Measurements from ENCODE around the gene C3orf18. TPM values are rescaled to one million over a fixed set of nuclear protein-coding genes. Genes with fewer than 3 reads are reported as not detected.
A peak's percentile ranks its signal among the peaks of the same experiment; 100 is the strongest.

The C3orf18 gene
- total RNA-seq, 2 experiments from 2014 or later = 37.9 to 41.3 TPM

GRCh38 chr3:50562861-50563260 lies 4.7 kb downstream of the C3orf18 start:
- no peak for TF ChIP-seq CTCF (IDR thresholded peaks at IDR 0.05)
- intact Hi-C loops (cut with micrococcal nuclease) = no loop called here
- ATAC-seq (no peak), DNase-seq (no peak)
- H3K4me3 Mint-ChIP-seq = no peak overlapping the region
- H3K4me1 Mint-ChIP-seq (ENCODE audit: low read depth) = peaks cover 28% of the 10 kb centered on the region
- no peak overlapping the region for H3K27ac Mint-ChIP-seq
- ChIA-PET CTCF (interaction anchor here (0.6 to 1.8 kb wide), 3 partner anchors 13 to 127 kb away, joined by 3 to 8 read pairs (median 3); no protein-coding TSS in a partner anchor), POLR2A (no interaction called here)
- no peaks in the 10 kb centered on the region for H3K9me3 Mint-ChIP-seq
- peaks cover 19% of the 10 kb centered on the region for H3K36me3 Mint-ChIP-seq (ENCODE audit: low read depth)
- no peaks in the 10 kb centered on the region for H3K27me3 Mint-ChIP-seq

- Mint-ChIP-seq H3K27ac (no peak overlapping the region), H3K36me3 (ENCODE audit: low read depth) (peaks cover 8% of the 10 kb centered on the region), H3K9me3 (no peaks in the 10 kb centered on the region), H3K4me3 (no peak overlapping the region), H3K27me3 (no peaks in the 10 kb centered on the region), H3K4me1 (ENCODE audit: low read depth) (peaks cover 19% of the 10 kb centered on the region)
- ATAC-seq (no peak), DNase-seq (no peak)
- intact Hi-C loops (cut with micrococcal nuclease) = no loop called here
- no peak for TF ChIP-seq CTCF (IDR thresholded peaks at IDR 0.05)
- CTCF ChIA-PET = interaction anchor here (0.7 to 0.9 kb wide), 2 partner anchors 9 to 35 kb away, joined by 3 read pairs; no protein-coding TSS in a partner anchor
- POLR2A ChIA-PET = interaction anchor here (1.0 kb wide), 1 partner anchor 8 kb away, joined by 3 read pairs; the partner anchor contains the start of gene C3orf18
These were observed 7.8 kb downstream of the C3orf18 start for GRCh38 chr3:50559702-50560101.

GRCh38 chr3:50557915-50558314 lies 9.6 kb downstream of the C3orf18 start:
- Mint-ChIP-seq H3K4me1 (ENCODE audit: low read depth) (peaks cover 8% of the 10 kb centered on the region), H3K4me3 (no peak overlapping the region), H3K9me3 (no peaks in the 10 kb centered on the region), H3K27me3 (no peaks in the 10 kb centered on the region), H3K36me3 (ENCODE audit: low read depth) (peaks cover 3% of the 10 kb centered on the region), H3K27ac (no peak overlapping the region)
- POLR2A ChIA-PET = interaction anchor here (1.6 to 2.6 kb wide), 2 partner anchors 9 to 52 kb away, joined by 9 to 13 read pairs; partner anchors contain the start of gene C3orf18
- ATAC-seq (no peak), DNase-seq (no peak)
- CTCF ChIA-PET = interaction anchor here (1.6 to 8.9 kb wide), 2 partner anchors 16 to 124 kb away, joined by 3 to 36 read pairs; no protein-coding TSS in a partner anchor
- TF ChIP-seq CTCF (IDR thresholded peaks at IDR 0.05) = no peak
- intact Hi-C loops (cut with micrococcal nuclease) = no loop called here

GRCh38 chr3:50557106-50557505 lies 10.4 kb downstream of the C3orf18 start:
- H3K27ac Mint-ChIP-seq = no peak overlapping the region
- ChIA-PET POLR2A (interaction anchor here (0.6 to 2.6 kb wide), 5 partner anchors 10 to 125 kb away, joined by 3 to 13 read pairs (median 3); partner anchors contain the start of gene C3orf18), CTCF (interaction anchor here (8.9 kb wide), 1 partner anchor 15 kb away, joined by 36 read pairs; no protein-coding TSS in a partner anchor)
- H3K27me3 Mint-ChIP-seq = no peaks in the 10 kb centered on the region
- ATAC-seq (no peak), DNase-seq (no peak)
- TF ChIP-seq CTCF (IDR thresholded peaks at IDR 0.05) = no peak
- H3K36me3 Mint-ChIP-seq (ENCODE audit: low read depth) = peaks cover 3% of the 10 kb centered on the region
- intact Hi-C loops (cut with micrococcal nuclease) = no loop called here
- no peak overlapping the region for H3K4me3 Mint-ChIP-seq
- H3K9me3 Mint-ChIP-seq = no peaks in the 10 kb centered on the region
- peaks cover 5% of the 10 kb centered on the region for H3K4me1 Mint-ChIP-seq (ENCODE audit: low read depth)

- H3K9me3 Mint-ChIP-seq = no peaks in the 10 kb centered on the region
- ChIA-PET POLR2A (interaction anchor here (1.0 to 2.3 kb wide), 4 partner anchors 13 to 56 kb away, joined by 3 to 6 read pairs (median 4); partner anchors contain the start of gene C3orf18), CTCF (interaction anchor here (8.9 kb wide), 1 partner anchor 12 kb away, joined by 36 read pairs; no protein-coding TSS in a partner anchor)
- H3K4me3 Mint-ChIP-seq = no peak overlapping the region
- H3K27me3 Mint-ChIP-seq = no peaks in the 10 kb centered on the region
- no peak overlapping the region for H3K27ac Mint-ChIP-seq
- ATAC-seq (peak; percentile 63), DNase-seq (peak; percentile 61)
- peaks cover 5% of the 10 kb centered on the region for H3K4me1 Mint-ChIP-seq (ENCODE audit: low read depth)
- intact Hi-C loops (cut with micrococcal nuclease) = no loop called here
- H3K36me3 Mint-ChIP-seq (ENCODE audit: low read depth) = no peaks in the 10 kb centered on the region
- TF ChIP-seq CTCF (IDR thresholded peaks at IDR 0.05) = no peak
These were observed 13.0 kb downstream of the C3orf18 start for GRCh38 chr3:50554553-50554952.

Data from activated CD8-positive, alpha-beta T cell treated with anti-CD3 and anti-CD28 coated beads for 36 hours (primary cell).